ENCODE data around the gene SPATS2L.
"Not testable (repeated sequence)": the region's sequence is repeated elsewhere in the genome, so short reads cannot be mapped to it uniquely, and the experiment has no call there.

Gene SPATS2L

GRCh38 chr2:200321780-200322534, 15.5 kb downstream of the SPATS2L start:
- DNase-seq: no peak

- no peak for DNase-seq
Measured at GRCh38 chr2:200322607-200323006, 16.1 kb downstream of the SPATS2L start.

GRCh38 chr2:200324362-200324761, 17.9 kb downstream of the SPATS2L start:
- no peak for DNase-seq

- DNase-seq: no peak
Measured at GRCh38 chr2:200329384-200329783, 22.9 kb downstream of the SPATS2L start.

GRCh38 chr2:200329798-200330197, 23.3 kb downstream of the SPATS2L start:
- DNase-seq: no peak

- DNase-seq: no peak
Measured at GRCh38 chr2:200330351-200331060, 24.0 kb downstream of the SPATS2L start.

GRCh38 chr2:200331061-200331400, 24.5 kb downstream of the SPATS2L start:
- DNase-seq: no peak

GRCh38 chr2:200335657-200336056, 29.2 kb downstream of the SPATS2L start:
- no peak for DNase-seq

GRCh38 chr2:200336980-200337615, 30.6 kb downstream of the SPATS2L start:
- no peak for DNase-seq

- no peak for DNase-seq
Measured at GRCh38 chr2:200337621-200338020, 31.1 kb downstream of the SPATS2L start.

GRCh38 chr2:200338692-200339091, 32.2 kb downstream of the SPATS2L start:
- no peak for DNase-seq

- no peak for DNase-seq
Measured at GRCh38 chr2:200340508-200341224, 34.2 kb downstream of the SPATS2L start.

GRCh38 chr2:200341376-200341775, 34.9 kb downstream of the SPATS2L start:
- no peak for DNase-seq

GRCh38 chr2:200342235-200342634, 35.7 kb downstream of the SPATS2L start:
- no peak for DNase-seq

- DNase-seq: no peak
Measured at GRCh38 chr2:200342654-200343053, 36.2 kb downstream of the SPATS2L start.

- DNase-seq: not testable (repeated sequence)
Measured at GRCh38 chr2:200344202-200344601, 37.7 kb downstream of the SPATS2L start.

GRCh38 chr2:200345975-200346374, 39.5 kb downstream of the SPATS2L start:
- no peak for DNase-seq

GRCh38 chr2:200347301-200347700, 40.8 kb downstream of the SPATS2L start:
- no peak for DNase-seq

- DNase-seq: no peak
Measured at GRCh38 chr2:200348897-200349563, 42.5 kb downstream of the SPATS2L start.

GRCh38 chr2:200349868-200350267, 43.4 kb downstream of the SPATS2L start:
- DNase-seq: no peak

GRCh38 chr2:200350850-200351285, 44.4 kb downstream of the SPATS2L start:
- DNase-seq: no peak

- no peak for DNase-seq
Measured at GRCh38 chr2:200351815-200352214, 45.3 kb downstream of the SPATS2L start.

GRCh38 chr2:200352636-200353035, 46.1 kb downstream of the SPATS2L start:
- DNase-seq: no peak
